ENCODE data around the gene PATL1.

DNA sequence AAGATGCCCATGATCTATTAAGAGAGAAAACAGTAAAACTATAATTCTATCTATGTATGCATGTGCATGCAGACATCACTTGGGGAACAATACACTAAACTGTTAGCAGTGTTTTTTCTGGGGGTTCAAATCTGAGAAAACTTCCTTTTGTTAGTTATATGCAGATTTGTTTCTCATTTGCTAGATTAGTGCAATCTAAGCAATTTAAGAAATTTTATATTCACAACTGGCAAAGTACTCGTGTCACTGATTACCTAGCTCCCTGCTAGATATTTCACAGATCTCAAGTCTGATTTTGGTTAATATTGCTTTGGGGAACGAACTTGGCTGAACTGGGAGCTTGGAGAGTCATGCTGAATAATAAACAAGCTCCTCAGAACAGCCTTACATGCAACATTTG is 38.3 kb downstream of the PATL1 start:
- TF ChIP-seq, protein P1, sequence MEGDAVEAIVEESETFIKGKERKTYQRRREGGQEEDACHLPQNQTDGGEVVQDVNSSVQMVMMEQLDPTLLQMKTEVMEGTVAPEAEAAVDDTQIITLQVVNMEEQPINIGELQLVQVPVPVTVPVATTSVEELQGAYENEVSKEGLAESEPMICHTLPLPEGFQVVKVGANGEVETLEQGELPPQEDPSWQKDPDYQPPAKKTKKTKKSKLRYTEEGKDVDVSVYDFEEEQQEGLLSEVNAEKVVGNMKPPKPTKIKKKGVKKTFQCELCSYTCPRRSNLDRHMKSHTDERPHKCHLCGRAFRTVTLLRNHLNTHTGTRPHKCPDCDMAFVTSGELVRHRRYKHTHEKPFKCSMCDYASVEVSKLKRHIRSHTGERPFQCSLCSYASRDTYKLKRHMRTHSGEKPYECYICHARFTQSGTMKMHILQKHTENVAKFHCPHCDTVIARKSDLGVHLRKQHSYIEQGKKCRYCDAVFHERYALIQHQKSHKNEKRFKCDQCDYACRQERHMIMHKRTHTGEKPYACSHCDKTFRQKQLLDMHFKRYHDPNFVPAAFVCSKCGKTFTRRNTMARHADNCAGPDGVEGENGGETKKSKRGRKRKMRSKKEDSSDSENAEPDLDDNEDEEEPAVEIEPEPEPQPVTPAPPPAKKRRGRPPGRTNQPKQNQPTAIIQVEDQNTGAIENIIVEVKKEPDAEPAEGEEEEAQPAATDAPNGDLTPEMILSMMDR (IDR thresholded peaks at IDR 0.05): no peak
- no peak for TF ChIP-seq POLR2A (IDR thresholded peaks at IDR 0.05)
